COLO668 (cell line): Measurements from ENCODE around the gene GRIFIN.
A peak's percentile ranks its signal among the peaks of the same experiment; 100 is the strongest.

Experiments
- DNase-seq: peaks from one replicate; lab custom pipeline; 2025; ENCODE audit not compliant: unreplicated experiment; lab: John Stamatoyannopoulos, UW

GRIFIN gene

GRCh38 chr7:2476298-2476697 lies at the start of gene GRIFIN:
Gene GRIFIN (minus strand): TSS chr7:2476398. CDS start chr7:2476383, 15 bp downstream.
- DNase-seq: no peak

- peak; percentile 92 for DNase-seq
Measured at GRCh38 chr7:2524808-2525657, 48.8 kb upstream of the GRIFIN start.

GRCh38 chr7:2523941-2524807 lies 48.0 kb upstream of the GRIFIN start:
- peak; percentile 100 for DNase-seq

- peak; percentile 97 for DNase-seq
Measured at GRCh38 chr7:2523461-2523936, 47.3 kb upstream of the GRIFIN start.

- DNase-seq: peak; percentile 86
Measured at GRCh38 chr7:2522780-2523433, 46.7 kb upstream of the GRIFIN start.

GRCh38 chr7:2521952-2522591 lies 45.9 kb upstream of the GRIFIN start:
- no peak for DNase-seq

GRCh38 chr7:2521341-2521745 lies 45.1 kb upstream of the GRIFIN start:
- DNase-seq: no peak

GRCh38 chr7:2520761-2521290 lies 44.6 kb upstream of the GRIFIN start:
- no peak for DNase-seq

- DNase-seq: peak; percentile 78
Measured at GRCh38 chr7:2520131-2520760, 44.0 kb upstream of the GRIFIN start.

- DNase-seq: peak; percentile 99
Measured at GRCh38 chr7:2519119-2519930, 43.1 kb upstream of the GRIFIN start, which contains the start of gene LFNG. Gene LFNG (plus strand): TSS chr7:2519774. CDS start chr7:2519862, 88 bp downstream.

- no peak for DNase-seq
Measured at GRCh38 chr7:2518737-2519118, 42.5 kb upstream of the GRIFIN start.

- DNase-seq: peak; percentile 88
Measured at GRCh38 chr7:2517678-2518507, 41.7 kb upstream of the GRIFIN start.

- no peak for DNase-seq
Measured at GRCh38 chr7:2517026-2517425, 40.8 kb upstream of the GRIFIN start.

- DNase-seq: no peak
Measured at GRCh38 chr7:2516194-2516555, 40.0 kb upstream of the GRIFIN start.

- no peak for DNase-seq
Measured at GRCh38 chr7:2515424-2516193, 39.4 kb upstream of the GRIFIN start.

- DNase-seq: no peak
Measured at GRCh38 chr7:2514473-2515423, 38.5 kb upstream of the GRIFIN start.
